ENCODE results near the gene TEKT3. TPM values are rescaled to one million over a fixed set of nuclear protein-coding genes. Genes with fewer than 3 reads are reported as not detected.

Gene TEKT3
- total RNA-seq, 1 donor from 2014 or later = 2.8 TPM

- H3K4me3 Mint-ChIP-seq (ENCODE audit: low read depth) = no peak overlapping the region
- H3K36me3 Mint-ChIP-seq (ENCODE audit: insufficient read depth) = no peaks in the 10 kb centered on the region
- H3K27ac Mint-ChIP-seq = no peak overlapping the region
- H3K27me3 Mint-ChIP-seq = peaks cover 32% of the 10 kb centered on the region
- peaks cover 3% of the 10 kb centered on the region for H3K4me1 Mint-ChIP-seq (ENCODE audit: low read depth)
- TF ChIP-seq CTCF (IDR thresholded peaks at IDR 0.05; ENCODE audit: unreplicated experiment) = no peak
- H3K9me3 Mint-ChIP-seq (ENCODE audit: low read depth) = no peaks in the 10 kb centered on the region
- no peak for DNase-seq (ENCODE audit: low spot score, unreplicated experiment)
Measured at GRCh38 chr17:15346066-15346595, 4.7 kb upstream of the TEKT3 start.

GRCh38 chr17:15343749-15344148, 2.4 kb upstream of the TEKT3 start:
- DNase-seq (ENCODE audit: low spot score, unreplicated experiment) = no peak
- peaks cover 6% of the 10 kb centered on the region for H3K4me1 Mint-ChIP-seq (ENCODE audit: low read depth)
- peaks cover 40% of the 10 kb centered on the region for H3K27me3 Mint-ChIP-seq
- no peak for TF ChIP-seq CTCF (IDR thresholded peaks at IDR 0.05; ENCODE audit: unreplicated experiment)
- H3K27ac Mint-ChIP-seq = peak overlapping the region; percentile 55
- no peaks in the 10 kb centered on the region for H3K36me3 Mint-ChIP-seq (ENCODE audit: insufficient read depth)
- no peak overlapping the region for H3K4me3 Mint-ChIP-seq (ENCODE audit: low read depth)
- no peaks in the 10 kb centered on the region for H3K9me3 Mint-ChIP-seq (ENCODE audit: low read depth)

- DNase-seq (ENCODE audit: low spot score, unreplicated experiment) = no peak
- peaks cover 6% of the 10 kb centered on the region for H3K4me1 Mint-ChIP-seq (ENCODE audit: low read depth)
- H3K36me3 Mint-ChIP-seq (ENCODE audit: insufficient read depth) = no peaks in the 10 kb centered on the region
- no peak overlapping the region for H3K4me3 Mint-ChIP-seq (ENCODE audit: low read depth)
- H3K27me3 Mint-ChIP-seq = peaks cover 40% of the 10 kb centered on the region
- TF ChIP-seq CTCF (IDR thresholded peaks at IDR 0.05; ENCODE audit: unreplicated experiment) = no peak
- no peaks in the 10 kb centered on the region for H3K9me3 Mint-ChIP-seq (ENCODE audit: low read depth)
- no peak overlapping the region for H3K27ac Mint-ChIP-seq
Measured at GRCh38 chr17:15342460-15342859, 1.1 kb upstream of the TEKT3 start.

DNA sequence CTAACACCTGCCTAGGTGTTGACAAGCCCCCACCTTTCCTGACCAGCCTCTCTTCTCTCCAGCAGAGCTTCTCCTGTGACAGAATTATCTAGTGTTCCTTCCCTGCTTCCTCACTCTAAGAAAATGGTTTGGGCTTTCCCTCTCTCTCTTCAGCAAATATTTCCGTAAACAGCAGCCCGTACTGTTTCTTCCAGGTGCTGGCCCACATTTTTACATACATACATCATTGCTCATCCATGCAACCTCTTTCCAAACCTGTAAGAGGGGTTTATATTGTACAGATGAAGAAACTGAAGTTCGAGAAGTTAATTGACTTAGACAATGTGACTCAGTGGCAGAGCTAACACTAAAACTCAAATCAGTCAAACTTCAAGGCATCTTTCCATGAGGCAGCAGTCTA, 569 bp upstream of the TEKT3 start:
- H3K9me3 Mint-ChIP-seq (ENCODE audit: low read depth) = no peaks in the 10 kb centered on the region
- no peak for TF ChIP-seq CTCF (IDR thresholded peaks at IDR 0.05; ENCODE audit: unreplicated experiment)
- H3K27ac Mint-ChIP-seq = no peak overlapping the region
- H3K36me3 Mint-ChIP-seq (ENCODE audit: insufficient read depth) = no peaks in the 10 kb centered on the region
- peak overlapping the region; percentile 94 for H3K4me3 Mint-ChIP-seq (ENCODE audit: low read depth)
- H3K4me1 Mint-ChIP-seq (ENCODE audit: low read depth) = peaks cover 6% of the 10 kb centered on the region
- no peak for DNase-seq (ENCODE audit: low spot score, unreplicated experiment)
- H3K27me3 Mint-ChIP-seq = peaks cover 40% of the 10 kb centered on the region

DNA sequence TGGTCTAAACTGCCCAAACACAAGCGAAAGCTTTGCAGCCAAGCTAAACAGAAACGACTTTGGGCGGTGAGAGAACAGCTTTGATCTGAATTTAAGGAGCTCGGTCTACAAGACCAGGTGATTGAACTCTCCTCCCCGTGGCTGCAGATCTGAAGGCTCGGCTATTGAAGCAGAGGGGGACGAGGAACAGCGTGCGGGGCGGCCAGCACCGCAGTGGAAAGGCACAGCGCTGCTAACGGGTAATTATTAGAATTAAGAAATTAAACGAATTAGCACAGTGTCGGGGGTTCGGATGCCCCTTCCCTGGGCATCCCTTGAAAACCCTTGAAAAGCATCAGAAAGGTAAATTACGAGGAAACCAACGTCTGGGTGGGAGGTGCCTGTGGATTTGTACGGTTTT, 431 bp downstream of the TEKT3 start:
- TF ChIP-seq CTCF (IDR thresholded peaks at IDR 0.05; ENCODE audit: unreplicated experiment) = no peak
- peaks cover 6% of the 10 kb centered on the region for H3K4me1 Mint-ChIP-seq (ENCODE audit: low read depth)
- DNase-seq (ENCODE audit: low spot score, unreplicated experiment) = no peak
- H3K4me3 Mint-ChIP-seq (ENCODE audit: low read depth) = peak overlapping the region; percentile 94
- H3K27me3 Mint-ChIP-seq = peaks cover 37% of the 10 kb centered on the region
- H3K9me3 Mint-ChIP-seq (ENCODE audit: low read depth) = no peaks in the 10 kb centered on the region
- H3K27ac Mint-ChIP-seq = peak overlapping the region; percentile 6
- H3K36me3 Mint-ChIP-seq (ENCODE audit: insufficient read depth) = no peaks in the 10 kb centered on the region
